Brain microvascular endothelial cell (primary cell): ENCODE measurements around the gene GPHN.
A peak's percentile ranks its signal among the peaks of the same experiment; 100 is the strongest.

Experiments
- DNase-seq: peaks from one replicate; pipeline ENCODE4 v3.0.0-alpha.2; 2020
- H3K27ac ChIP-seq: fragments of 250-450 bp; sonication (Bioruptor Pico); 2 replicates; pipeline ENCODE4 v1.5.1; 2020; ENCODE audit warnings: mild to moderate bottlenecking, moderate library complexity
- H3K27me3 ChIP-seq: fragments of 250-450 bp; sonication (Bioruptor Pico); replicated peaks from 2 replicates; pipeline ENCODE4 v1.5.1; 2020; ENCODE audit warnings: mild to moderate bottlenecking
- H3K36me3 ChIP-seq: fragments of 250-450 bp; sonication (Bioruptor Pico); replicated peaks from 2 replicates; pipeline ENCODE4 v1.5.1; 2020; ENCODE audit warnings: mild to moderate bottlenecking
- H3K4me3 ChIP-seq: 2 replicates; pipeline ENCODE4 v1.5.1; 2011; ENCODE audit warnings: low read depth, mild to moderate bottlenecking, control low read depth, low read length, moderate library complexity
- CTCF ChIP-seq: IDR thresholded peaks from 2 replicates; pipeline ENCODE4 v1.5.1; 2011; ENCODE audit warnings: low read depth, mild to moderate bottlenecking, moderate library complexity, low read length, control low read depth, inconsistent platforms; ENCODE audit errors: missing control alignments
- in situ Hi-C: cut with HindIII; loops from 2 replicates; pipeline ENCODE4 v1.10.0; 2017; ENCODE audit warnings: low sequenced_read_pairs, low pct_ligation_motif_present

The GPHN gene

GRCh38 chr14:66923251-66923650 is 415.3 kb downstream of the GPHN start:
- TF ChIP-seq CTCF, result no peak
- in situ Hi-C loops, result no loop called here
- H3K4me3 ChIP-seq, result no peak overlapping the region
- H3K27me3 ChIP-seq, result no peaks in the 10 kb centered on the region
- H3K36me3 ChIP-seq, result no peaks in the 10 kb centered on the region
- no peak for DNase-seq
- no peak overlapping the region for H3K27ac ChIP-seq

- no peak for DNase-seq
- Histone ChIP-seq H3K27me3 (no peaks in the 10 kb centered on the region), H3K4me3 (no peak overlapping the region), H3K27ac (no peak overlapping the region), H3K36me3 (no peaks in the 10 kb centered on the region)
- in situ Hi-C loops, result no loop called here
- TF ChIP-seq CTCF, result no peak
Observed at GRCh38 chr14:66939409-66939808, 431.5 kb downstream of the GPHN start.

GRCh38 chr14:66944872-66945271 is 436.9 kb downstream of the GPHN start:
- Histone ChIP-seq H3K36me3 (no peaks in the 10 kb centered on the region), H3K4me3 (no peak overlapping the region), H3K27me3 (no peaks in the 10 kb centered on the region), H3K27ac (no peak overlapping the region)
- peak; percentile 31 for DNase-seq
- in situ Hi-C loops, result no loop called here
- no peak for TF ChIP-seq CTCF

GRCh38 chr14:66955159-66955558 is 447.2 kb downstream of the GPHN start:
- H3K36me3 ChIP-seq, result no peaks in the 10 kb centered on the region
- no peak overlapping the region for H3K4me3 ChIP-seq
- H3K27me3 ChIP-seq, result no peaks in the 10 kb centered on the region
- DNase-seq, result no peak
- no peak for TF ChIP-seq CTCF
- in situ Hi-C loops, result no loop called here
- H3K27ac ChIP-seq, result no peak overlapping the region

GRCh38 chr14:66959437-66960050 is 451.6 kb downstream of the GPHN start:
- TF ChIP-seq CTCF, result no peak
- in situ Hi-C loops, result no loop called here
- no peak for DNase-seq
- no peak overlapping the region for H3K27ac ChIP-seq
- no peak overlapping the region for H3K4me3 ChIP-seq
- no peaks in the 10 kb centered on the region for H3K27me3 ChIP-seq
- no peaks in the 10 kb centered on the region for H3K36me3 ChIP-seq

- in situ Hi-C loops, result no loop called here
- Histone ChIP-seq H3K36me3 (no peaks in the 10 kb centered on the region), H3K27me3 (no peaks in the 10 kb centered on the region), H3K27ac (no peak overlapping the region), H3K4me3 (no peak overlapping the region)
- DNase-seq, result no peak
- TF ChIP-seq CTCF, result no peak
Observed at GRCh38 chr14:66965831-66966230, 457.9 kb downstream of the GPHN start.
